ENCODE data around the gene HES2. TPM values are rescaled to one million over a fixed set of nuclear protein-coding genes. Genes with fewer than 3 reads are reported as not detected.

Gene HES2
- total and polyA plus RNA-seq, 2 of the 4 experiments (the other 2 are of a cell fraction) = not detected

DNA sequence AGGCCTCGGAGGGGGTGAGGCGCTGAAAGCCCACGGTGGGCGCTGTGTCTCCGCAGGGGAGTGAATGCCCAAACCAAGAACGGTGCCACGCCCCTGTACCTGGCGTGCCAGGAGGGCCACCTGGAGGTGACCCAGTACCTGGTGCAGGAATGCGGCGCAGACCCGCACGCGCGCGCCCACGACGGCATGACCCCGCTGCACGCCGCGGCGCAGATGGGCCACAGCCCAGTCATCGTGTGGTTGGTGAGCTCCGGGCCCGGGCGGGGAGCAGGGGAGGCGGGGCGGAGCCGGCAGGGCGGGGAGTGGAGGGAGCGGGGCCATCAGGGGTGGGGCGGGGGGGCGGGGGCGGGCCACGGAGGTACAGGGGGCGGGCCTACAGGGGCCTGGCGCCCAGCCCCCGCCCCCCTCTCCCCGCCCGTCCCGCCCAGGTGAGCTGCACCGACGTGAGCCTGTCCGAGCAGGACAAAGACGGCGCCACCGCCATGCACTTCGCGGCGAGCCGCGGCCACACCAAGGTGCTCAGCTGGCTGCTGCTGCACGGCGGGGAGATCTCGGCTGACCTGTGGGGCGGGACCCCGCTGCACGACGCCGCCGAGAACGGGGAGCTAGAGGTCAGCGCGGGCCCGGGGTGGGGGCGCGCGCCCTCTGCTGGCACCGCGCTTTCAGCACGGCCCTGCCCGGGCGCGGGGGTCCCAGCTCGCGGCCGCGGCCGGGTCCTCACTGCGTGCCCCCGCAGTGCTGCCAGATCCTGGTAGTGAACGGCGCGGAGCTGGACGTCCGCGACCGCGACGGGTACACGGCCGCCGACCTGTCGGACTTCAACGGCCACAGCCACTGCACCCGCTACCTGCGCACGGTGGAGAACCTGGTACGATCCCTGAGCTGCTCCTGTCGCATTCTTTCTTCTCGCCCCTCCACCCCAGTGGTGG is 20.7 kb upstream of the HES2 start:
- in situ Hi-C loops (cut with MboI; ENCODE audit: low sequenced_read_pairs) (no loop called here), intact Hi-C loops (cut with micrococcal nuclease) (no loop called here), dilution Hi-C loops (cut with HindIII; ENCODE audit: low sequenced_read_pairs, unreplicated experiment) (no loop called here)
- ATAC-seq (ENCODE audit: low read depth) = peak; percentile 63
- Histone ChIP-seq H2BK120ac (ENCODE audit: low read depth, low read length) (no peak overlapping the region), H2BK20ac (ENCODE audit: low read depth, low read length) (no peak overlapping the region), H4K5ac (ENCODE audit: low read depth, low read length) (no peak overlapping the region), H3K4ac (ENCODE audit: low read depth, low read length) (no peak overlapping the region), H3K4me1 (ENCODE audit: control insufficient read depth, insufficient read depth, low read length) (peaks cover 1% of the 10 kb centered on the region; the same call in 1 of the 2 replicates), H3K23ac (ENCODE audit: low read depth, low read length) (no peak overlapping the region), H2BK5ac (ENCODE audit: low read depth, low read length, poor library complexity, severe bottlenecking) (no peak overlapping the region), H3K27ac (ENCODE audit: insufficient read depth, low read length) (no peak overlapping the region), H3K18ac (ENCODE audit: low read depth, low read length) (no peak overlapping the region), H2AK5ac (ENCODE audit: low read depth, low read length) (no peak overlapping the region), H3K4me3 (ENCODE audit: insufficient read depth, low read depth, low read length) (0 out of 2 replicates have a peak overlapping the region, but pooled peaks have one; percentile 14), H2BK15ac (ENCODE audit: low read depth, low read length) (no peak overlapping the region), H3K36me3 (ENCODE audit: control insufficient read depth, insufficient read depth, low read length) (no peaks in the 10 kb centered on the region), H2AFZ (replicated peaks; ENCODE audit: low read length, poor library complexity) (no peak overlapping the region), H3K4me2 (ENCODE audit: low read depth, low read length) (peak overlapping the region; percentile 72), H2AK9ac (replicated peaks; ENCODE audit: low read depth, low read length, poor library complexity) (no peak overlapping the region), H3K9me3 (ENCODE audit: control insufficient read depth, insufficient read depth, low read length) (no peaks in the 10 kb centered on the region), H3K27me3 (ENCODE audit: control insufficient read depth, insufficient read depth, low read length) (peaks cover 36% of the 10 kb centered on the region), H3K9ac (ENCODE audit: low read depth, low read length) (no peak overlapping the region), H3K79me1 (ENCODE audit: low read depth in 1 of 2, low read length in 2 of 2) (no peaks in the 10 kb centered on the region), H3K14ac (replicated peaks; ENCODE audit: low read depth, low read length) (no peak overlapping the region), H3K56ac (ENCODE audit: extremely low read depth, insufficient read depth, low read length) (no peak overlapping the region), H4K91ac (ENCODE audit: insufficient read depth, low read depth, low read length) (no peak overlapping the region), H4K20me1 (ENCODE audit: insufficient read depth, low read length) (no peaks in the 10 kb centered on the region; the same call in 1 of the 2 replicates), H4K8ac (ENCODE audit: low read depth in 2 of 2, low read length in 2 of 2) (no peak overlapping the region), H3K9me1 (ENCODE audit: insufficient read depth, low read length) (no peaks in the 10 kb centered on the region; the same call in 1 of the 2 replicates)
- POLR2A ChIA-PET (ENCODE audit: unreplicated experiment) = no interaction called here
- peak; percentile 22 for DNase-seq
- TF ChIP-seq, protein P1, sequence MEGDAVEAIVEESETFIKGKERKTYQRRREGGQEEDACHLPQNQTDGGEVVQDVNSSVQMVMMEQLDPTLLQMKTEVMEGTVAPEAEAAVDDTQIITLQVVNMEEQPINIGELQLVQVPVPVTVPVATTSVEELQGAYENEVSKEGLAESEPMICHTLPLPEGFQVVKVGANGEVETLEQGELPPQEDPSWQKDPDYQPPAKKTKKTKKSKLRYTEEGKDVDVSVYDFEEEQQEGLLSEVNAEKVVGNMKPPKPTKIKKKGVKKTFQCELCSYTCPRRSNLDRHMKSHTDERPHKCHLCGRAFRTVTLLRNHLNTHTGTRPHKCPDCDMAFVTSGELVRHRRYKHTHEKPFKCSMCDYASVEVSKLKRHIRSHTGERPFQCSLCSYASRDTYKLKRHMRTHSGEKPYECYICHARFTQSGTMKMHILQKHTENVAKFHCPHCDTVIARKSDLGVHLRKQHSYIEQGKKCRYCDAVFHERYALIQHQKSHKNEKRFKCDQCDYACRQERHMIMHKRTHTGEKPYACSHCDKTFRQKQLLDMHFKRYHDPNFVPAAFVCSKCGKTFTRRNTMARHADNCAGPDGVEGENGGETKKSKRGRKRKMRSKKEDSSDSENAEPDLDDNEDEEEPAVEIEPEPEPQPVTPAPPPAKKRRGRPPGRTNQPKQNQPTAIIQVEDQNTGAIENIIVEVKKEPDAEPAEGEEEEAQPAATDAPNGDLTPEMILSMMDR (conservative IDR thresholded peaks at IDR 0.05; ENCODE audit: low read depth, low read length) = 0 out of 2 replicates have a peak, but pooled peaks have one; percentile 24
- 0 out of 2 replicates have a peak, but pooled peaks have one; percentile 14 for TF ChIP-seq BHLHE40 (IDR thresholded peaks at IDR 0.05; ENCODE audit: low read depth, low read length)
- TF ChIP-seq MAFK (IDR thresholded peaks at IDR 0.05; ENCODE audit: low read depth, low read length) = no peak
- CTCF ChIA-PET = interaction anchor here (0.6 to 1.4 kb wide), 3 partner anchors 52 to 193 kb away, joined by 3 to 4 read pairs (median 3); no protein-coding TSS in a partner anchor
- 1% methylated on average over 44 of the region's 101 CpGs; no CpG with 5 or more reads in 1 of the 2 experiments for WGBS, 2 experiments (ENCODE audit: extremely low coverage in 2 of 2, insufficient read length in 1 of 2)
- BruUV-seq (replicated peaks) = no TSS peak
